ENCODE results near the gene MORC2.

DNA sequence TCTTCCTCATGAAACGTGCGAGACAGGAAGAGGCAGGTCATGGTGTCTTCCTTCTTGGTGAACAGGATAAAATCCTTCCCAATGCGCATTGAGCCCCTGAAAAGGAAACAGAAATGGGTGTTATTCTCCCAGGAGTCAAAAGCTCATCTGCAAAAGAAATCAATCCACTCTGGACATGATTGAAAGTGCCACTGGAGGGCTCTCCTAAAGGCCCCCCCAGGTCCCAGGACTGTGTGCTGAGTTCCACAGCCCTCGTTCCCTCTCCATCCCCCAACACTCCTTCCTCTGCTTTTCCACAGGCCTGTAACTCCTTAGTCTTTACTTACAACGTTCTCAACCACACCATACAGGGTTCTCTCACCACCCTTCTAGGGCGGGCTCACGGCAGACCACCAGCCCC is 22.2 kb downstream of the MORC2 start:
- TF ChIP-seq, protein P1, sequence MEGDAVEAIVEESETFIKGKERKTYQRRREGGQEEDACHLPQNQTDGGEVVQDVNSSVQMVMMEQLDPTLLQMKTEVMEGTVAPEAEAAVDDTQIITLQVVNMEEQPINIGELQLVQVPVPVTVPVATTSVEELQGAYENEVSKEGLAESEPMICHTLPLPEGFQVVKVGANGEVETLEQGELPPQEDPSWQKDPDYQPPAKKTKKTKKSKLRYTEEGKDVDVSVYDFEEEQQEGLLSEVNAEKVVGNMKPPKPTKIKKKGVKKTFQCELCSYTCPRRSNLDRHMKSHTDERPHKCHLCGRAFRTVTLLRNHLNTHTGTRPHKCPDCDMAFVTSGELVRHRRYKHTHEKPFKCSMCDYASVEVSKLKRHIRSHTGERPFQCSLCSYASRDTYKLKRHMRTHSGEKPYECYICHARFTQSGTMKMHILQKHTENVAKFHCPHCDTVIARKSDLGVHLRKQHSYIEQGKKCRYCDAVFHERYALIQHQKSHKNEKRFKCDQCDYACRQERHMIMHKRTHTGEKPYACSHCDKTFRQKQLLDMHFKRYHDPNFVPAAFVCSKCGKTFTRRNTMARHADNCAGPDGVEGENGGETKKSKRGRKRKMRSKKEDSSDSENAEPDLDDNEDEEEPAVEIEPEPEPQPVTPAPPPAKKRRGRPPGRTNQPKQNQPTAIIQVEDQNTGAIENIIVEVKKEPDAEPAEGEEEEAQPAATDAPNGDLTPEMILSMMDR (IDR thresholded peaks at IDR 0.05): no peak
- no peak for TF ChIP-seq POLR2A (IDR thresholded peaks at IDR 0.05)

All from breast epithelium (tissue), 3 donors.